HEK293 (cell line): ENCODE measurements around the gene SPAG8.

Experiments used
- ZNF600 ChIP-seq: fragments of 450-650 bp; formaldehyde crosslinking; IDR thresholded peaks from 2 replicates; pipeline ENCODE4 v1.5.1; 2016; ENCODE audit warnings: missing biosample characterization, missing genetic modification characterization
- ZNF629 ChIP-seq: fragments of 450-650 bp; formaldehyde crosslinking; IDR thresholded peaks from 2 replicates; pipeline ENCODE4 v1.5.1; 2017; ENCODE audit warnings: missing biosample characterization, missing genetic modification characterization

DNA sequence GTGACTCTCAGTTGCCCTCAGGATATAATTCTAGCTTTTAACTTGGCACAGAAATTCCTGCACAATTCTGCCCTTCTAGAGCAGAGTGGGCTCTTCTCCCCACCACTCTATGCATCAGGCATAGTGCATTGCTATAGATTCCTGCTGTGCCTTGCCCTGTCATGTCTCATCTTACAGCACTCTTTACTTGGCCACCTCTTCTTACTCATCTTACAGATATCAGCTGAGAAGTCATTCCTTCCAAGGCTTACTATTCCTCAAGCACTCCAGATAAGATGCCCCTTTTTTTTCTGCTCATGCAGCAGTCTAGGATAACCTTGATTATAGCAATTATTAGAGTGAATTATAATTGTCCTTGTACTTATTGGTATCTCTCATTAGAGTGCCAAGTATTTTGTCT is 10.9 kb upstream of the SPAG8 start:
- TF ChIP-seq ZNF600 (tag by site-specific recombination) (no peak), ZNF629 (tag by site-specific recombination) (no peak)
